ENCODE data around the gene PGM3.
"Not testable (repeated sequence)": the region's sequence is repeated elsewhere in the genome, so short reads cannot be mapped to it uniquely, and the experiment has no call there.

The PGM3 gene

DNA sequence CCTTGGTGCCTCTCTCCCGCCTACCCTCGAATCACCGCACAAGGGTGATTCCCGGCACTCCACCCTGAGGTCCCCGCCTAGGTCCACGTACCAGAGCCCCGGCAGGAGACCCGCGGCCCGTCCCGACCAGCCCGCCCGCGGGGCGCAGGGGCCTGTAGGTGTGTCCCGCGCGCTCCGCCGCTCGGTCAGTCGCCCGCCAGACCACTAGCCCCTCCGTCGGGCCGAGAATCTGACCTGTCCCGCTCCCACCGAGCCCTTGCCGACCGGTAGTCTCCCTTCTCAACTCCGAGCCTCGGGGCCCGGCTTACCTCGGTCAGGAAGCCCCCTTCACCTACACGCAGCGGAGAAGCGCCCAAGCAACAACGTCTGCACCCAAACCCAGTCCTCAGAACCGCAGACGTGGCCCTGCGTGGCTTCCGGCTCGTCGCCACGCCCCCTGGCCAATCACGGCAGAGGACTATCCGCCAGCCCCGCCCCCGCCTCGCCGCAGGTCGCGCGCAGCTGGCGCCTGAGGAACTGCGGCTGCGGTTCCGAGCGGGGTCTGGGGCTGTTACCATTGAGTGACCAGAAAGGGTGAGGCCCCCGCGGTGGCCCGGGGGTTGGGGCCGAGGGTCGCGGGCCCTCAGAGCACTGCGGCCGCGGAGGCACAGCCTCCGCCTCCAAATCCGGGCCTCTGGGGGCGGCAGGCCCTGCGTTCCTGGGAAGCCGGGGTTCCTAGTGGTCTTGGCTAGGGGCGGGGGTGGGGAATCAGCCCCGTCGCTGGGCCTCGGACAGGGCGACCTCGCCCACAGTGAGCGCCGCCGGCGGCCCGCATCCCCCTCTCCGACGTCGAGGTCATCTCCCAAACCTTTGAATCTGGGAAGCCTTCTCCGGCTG, at the start of gene PGM3, which contains the start of gene RWDD2A:
TSS of gene PGM3 (minus strand) at position 395 of the 876 bp plus-strand sequence. CDS start 2,253 bp downstream, outside the sequence.
TSS of gene RWDD2A (plus strand) at position 487 of the 876 bp plus-strand sequence. CDS start 1,095 bp downstream, outside the sequence.
- peak; percentile 74 to 87 for DNase-seq (ENCODE audit: low read depth in 2 of 2)

GRCh38 chr6:83231146-83231545, 38.1 kb upstream of the PGM3 start:
- no peak for DNase-seq (ENCODE audit: low read depth in 2 of 2)

- no peak for DNase-seq (ENCODE audit: low read depth in 2 of 2)
Measured at GRCh38 chr6:83226517-83226916, 33.5 kb upstream of the PGM3 start.

GRCh38 chr6:83221889-83222479, 28.9 kb upstream of the PGM3 start:
- no peak for DNase-seq (ENCODE audit: low read depth in 2 of 2)

- no peak for DNase-seq (ENCODE audit: low read depth in 2 of 2)
Measured at GRCh38 chr6:83221276-83221675, 28.2 kb upstream of the PGM3 start.

- no peak for DNase-seq (ENCODE audit: low read depth in 2 of 2)
Measured at GRCh38 chr6:83220121-83220520, 27.1 kb upstream of the PGM3 start.

DNA sequence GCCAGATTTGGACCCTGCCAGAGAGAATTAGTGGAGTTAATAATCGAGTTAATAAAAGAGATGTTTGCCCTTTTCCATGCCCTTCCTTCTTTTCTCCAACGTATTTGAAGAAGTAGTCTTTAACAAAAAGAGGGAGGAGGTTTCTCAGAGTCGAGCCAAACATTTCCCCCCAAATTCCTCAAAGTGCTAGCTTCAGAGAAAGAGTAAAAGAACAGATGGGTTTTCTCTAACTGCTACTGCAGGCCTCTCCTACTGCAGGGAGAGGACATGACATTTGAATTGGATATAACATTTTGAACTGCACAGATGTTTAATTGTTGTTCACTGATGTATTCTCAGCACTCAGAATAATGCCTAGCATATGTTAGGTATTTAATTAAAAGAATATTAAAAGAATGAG, 25.6 kb upstream of the PGM3 start:
- no peak for DNase-seq (ENCODE audit: low read depth in 2 of 2)

DNA sequence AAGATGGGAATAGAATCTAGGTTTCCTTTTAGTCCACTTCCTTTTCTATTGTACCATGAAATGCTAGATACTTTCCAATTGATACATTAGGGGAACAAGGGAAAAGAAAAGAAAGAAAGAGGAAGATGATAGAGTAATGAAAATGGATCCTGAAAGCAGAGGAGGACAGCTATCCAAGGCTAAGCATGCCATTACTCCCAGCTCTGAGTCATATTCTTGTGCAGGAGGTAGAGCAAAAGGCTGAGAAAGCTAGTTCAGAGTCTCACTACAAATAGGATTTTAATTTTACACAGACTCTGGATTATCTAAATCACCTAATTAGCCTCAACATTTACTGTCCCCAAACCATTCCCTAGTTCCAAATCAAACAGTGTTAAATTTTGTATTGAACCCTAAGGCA, 23.7 kb upstream of the PGM3 start:
- DNase-seq (ENCODE audit: low read depth in 2 of 2) = no peak

GRCh38 chr6:83215131-83216047, 22.3 kb upstream of the PGM3 start:
- DNase-seq (ENCODE audit: low read depth in 2 of 2) = peak; percentile 7 to 33

GRCh38 chr6:83202031-83202430, 9.0 kb upstream of the PGM3 start:
- no peak for DNase-seq (ENCODE audit: low read depth in 2 of 2)

DNA sequence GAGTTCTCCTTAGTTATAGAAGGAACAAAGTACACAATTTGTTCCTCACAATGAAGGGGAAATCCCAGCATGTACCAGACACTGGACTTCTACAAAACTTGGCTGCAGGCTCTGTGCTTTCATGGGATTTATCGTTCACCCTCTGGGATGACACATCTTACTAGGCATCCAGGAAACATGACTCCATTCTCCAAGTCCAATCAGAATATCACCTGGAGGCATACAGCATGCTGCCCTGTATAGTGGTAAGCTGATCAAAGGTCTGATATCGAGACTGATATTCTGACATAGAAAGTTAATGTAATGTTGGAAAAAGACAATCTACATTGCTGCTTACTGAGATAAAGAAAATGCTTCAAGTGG, 6.8 kb upstream of the PGM3 start:
- no peak for DNase-seq (ENCODE audit: low read depth in 2 of 2)

- no peak for DNase-seq (ENCODE audit: low read depth in 2 of 2)
Measured at GRCh38 chr6:83199173-83199862, 6.3 kb upstream of the PGM3 start.

- no peak for DNase-seq (ENCODE audit: low read depth in 2 of 2)
Measured at GRCh38 chr6:83198486-83199172, 5.6 kb upstream of the PGM3 start.

GRCh38 chr6:83193747-83194566, 892 bp upstream of the PGM3 start:
- DNase-seq (ENCODE audit: low read depth in 2 of 2) = peak in 1 of 2 donors; percentile 3

DNA sequence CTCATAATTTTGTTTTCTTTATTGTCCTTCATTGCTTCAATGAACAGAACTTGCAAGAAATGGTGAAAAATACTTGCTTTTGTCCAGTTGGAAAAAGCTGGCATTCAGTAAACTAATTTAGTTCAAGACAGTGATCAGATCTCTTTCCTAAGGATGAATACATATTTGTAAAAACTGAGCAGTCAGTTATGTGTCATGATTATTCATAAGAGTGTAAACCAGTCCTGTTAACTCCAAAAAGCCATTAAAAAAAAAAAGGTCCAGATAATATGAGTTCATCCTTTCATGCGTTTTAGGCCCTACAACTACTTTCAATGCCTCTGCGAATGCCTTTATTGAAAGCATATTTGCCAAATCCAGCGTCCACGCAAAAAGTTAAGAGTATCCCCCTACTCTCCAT, 609 bp downstream of the PGM3 start:
- no peak for DNase-seq (ENCODE audit: low read depth in 2 of 2)

DNA sequence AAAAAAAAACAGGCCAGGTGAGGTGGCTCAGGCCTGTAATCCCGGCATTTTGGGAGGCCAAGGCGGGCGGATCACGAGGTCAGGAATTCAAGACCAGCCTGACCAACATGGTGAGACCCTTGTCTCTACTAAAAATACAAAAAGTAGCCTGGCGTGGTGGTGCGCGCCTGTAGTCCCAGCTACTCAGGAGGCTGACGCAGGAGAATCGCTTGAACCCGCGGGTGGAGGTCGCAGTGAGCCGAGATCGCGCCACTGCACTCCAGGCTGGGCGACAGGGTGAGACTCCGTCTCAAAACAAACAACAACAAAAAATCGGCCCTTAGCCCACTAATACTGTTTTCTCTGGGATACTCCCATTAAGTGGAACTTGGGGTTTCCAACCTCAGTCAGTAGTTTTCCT, 1.1 kb downstream of the PGM3 start:
- DNase-seq (ENCODE audit: low read depth in 2 of 2) = not testable (repeated sequence)

GRCh38 chr6:83190626-83191025, 2.4 kb downstream of the PGM3 start:
- no peak for DNase-seq (ENCODE audit: low read depth in 2 of 2)

- DNase-seq (ENCODE audit: low read depth in 2 of 2) = no peak
Measured at GRCh38 chr6:83188501-83188900, 4.6 kb downstream of the PGM3 start.

GRCh38 chr6:83185096-83185495, 8.0 kb downstream of the PGM3 start:
- no peak for DNase-seq (ENCODE audit: low read depth in 2 of 2)
